Right lobe of liver (tissue), 6 donors: Measurements from ENCODE around the gene HERC3. TPM values are rescaled to one million over a fixed set of nuclear protein-coding genes. Genes with fewer than 3 reads are reported as not detected.
A peak's percentile ranks its signal among the peaks of the same experiment; 100 is the strongest.

Experiments used
- ATAC-seq, 4 donors: fragments of 200-7000 bp; cut with Tn5 transposase; one replicate each; pipeline ENCODE4 v1.9.1; 2020; ENCODE audit warnings: mild to moderate bottlenecking in 4 of 4, moderate library complexity in 4 of 4
- DNase-seq, 3 donors: peaks; one replicate each; pipeline ENCODE4 v3.0.0-alpha.2; 2020
- H3K27ac ChIP-seq, 3 donors: fragments of 200-600 bp; one replicate each; pipeline ENCODE4 v1.8.0; 2022
- H3K27me3 ChIP-seq, 2 donors: fragments of 200-600 bp; one replicate each; pipeline ENCODE4 v1.8.0; 2022
- H3K36me3 ChIP-seq, 4 donors: fragments of 200-600 bp; sonication (generic) in 1 of 4; one replicate each; pipeline versions ENCODE4 v1.5.1 to v1.8.0; 2017 to 2022; ENCODE audit warnings: control low read depth in 1 of 4
- H3K4me1 ChIP-seq, 4 donors: fragments of 200-600 bp; sonication (generic) in 1 of 4; one replicate each; pipeline versions ENCODE4 v1.5.1 to v1.8.0; 2017 to 2022; ENCODE audit warnings: control low read depth in 1 of 4
- H3K4me3 ChIP-seq, 3 donors: fragments of 200-600 bp; one replicate each; pipeline ENCODE4 v1.8.0; 2022
- H3K9me3 ChIP-seq, 4 donors: fragments of 200-600 bp; sonication (generic) in 1 of 4; one replicate each; pipeline versions ENCODE4 v1.5.1 to v1.8.0; 2017 to 2022; ENCODE audit warnings: control low read depth in 1 of 4
- POLR2A ChIP-seq: fragments of 450-650 bp; IDR thresholded peaks from one replicate; pipeline ENCODE4 v1.6.1; 2017; ENCODE audit warnings: antibody characterized with exemption, mild to moderate bottlenecking
- WGBS: methylation state at CpG from one replicate; pipeline ENCODE4 v1.1.6; 2018; ENCODE audit warnings: low coverage, low lambda C conversion rate; ENCODE audit not compliant: insufficient coverage; ENCODE audit errors: missing lambda C conversion rate; 5-methylcytosine and 5-hydroxymethylcytosine counted together
- intact Hi-C, 2 donors: fragments of 100-400 bp; cut with DNase I; formaldehyde crosslinking; loops; one replicate each; pipeline versions ENCODE4 v1.11.2 to v1.14.1; 2022
- total RNA-seq, 6 experiments: library from RNA; depleted of rRNA in 2 of 6; stranded (reverse); fragments of >200 nt in 2 of 6; fragmentation: NEBNext Ultra II Directional in 3 of 6; extraction: Animal tissue kit (Norgen Biotek cat#: 25700) in 3 of 6; gene quantifications; one replicate each; pipeline versions ENCODE4 v1.1.0 to v1.2.4, GENCODE V29; 2016 to 2023
- TF ChIP-seq, protein P1 (sequence below), 4 donors: fragments of 200-600 bp in 3 of 4; fragments of 450-650 bp in 1 of 4; IDR thresholded peaks; one replicate each; pipeline versions ENCODE4 v1.5.1 to v1.8.0; 2016 to 2022; ENCODE audit warnings: antibody characterized with exemption in 4 of 4, mild to moderate bottlenecking in 2 of 4
- donor health status: DM: no; HTN: yes; CAD: no.
- donor health status: DM: no; HTN: no; CAD: no.
- donor health status: DM: no; HTN: no; CAD: no.
- donor health status: DM: no; HTN: yes; CAD: no.
- donor health status: DM: no; HTN: yes; CAD: no.

The HERC3 gene
- total RNA-seq, 6 experiments from 2014 or later = 7.2 to 15.3 (median 10.9) TPM

DNA sequence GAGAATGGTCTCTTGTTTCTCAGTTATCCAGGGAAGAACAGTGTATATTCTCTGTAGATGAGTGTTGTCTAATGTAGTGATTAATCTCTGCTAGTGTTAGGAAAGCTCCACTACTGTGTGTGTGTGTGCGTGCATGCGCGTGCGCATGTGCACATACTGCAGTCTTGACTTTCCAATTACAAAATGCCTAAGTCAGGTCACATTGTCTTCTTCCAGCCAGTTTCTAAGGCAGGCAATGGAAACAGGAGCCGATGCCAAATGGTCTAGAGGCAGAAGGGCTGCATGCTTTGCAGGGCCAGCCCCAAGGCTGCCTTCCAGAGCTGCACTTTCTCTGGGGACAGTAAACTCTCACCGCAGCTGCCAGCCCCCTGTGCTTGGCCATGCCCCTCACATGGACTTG lies 135.9 kb downstream of the HERC3 start:
- Histone ChIP-seq H3K4me1 (peaks cover 0 to 8% (median 0%) of the 10 kb centered on the region in 4 donors), H3K27ac (no peak overlapping the region), H3K9me3 (no peaks in the 10 kb centered on the region), H3K36me3 (peaks cover 7 to 62% (median 28%) of the 10 kb centered on the region in 4 donors), H3K27me3 (no peaks in the 10 kb centered on the region), H3K4me3 (no peak overlapping the region)
- TF ChIP-seq POLR2A = no peak
- TF ChIP-seq, protein P1, sequence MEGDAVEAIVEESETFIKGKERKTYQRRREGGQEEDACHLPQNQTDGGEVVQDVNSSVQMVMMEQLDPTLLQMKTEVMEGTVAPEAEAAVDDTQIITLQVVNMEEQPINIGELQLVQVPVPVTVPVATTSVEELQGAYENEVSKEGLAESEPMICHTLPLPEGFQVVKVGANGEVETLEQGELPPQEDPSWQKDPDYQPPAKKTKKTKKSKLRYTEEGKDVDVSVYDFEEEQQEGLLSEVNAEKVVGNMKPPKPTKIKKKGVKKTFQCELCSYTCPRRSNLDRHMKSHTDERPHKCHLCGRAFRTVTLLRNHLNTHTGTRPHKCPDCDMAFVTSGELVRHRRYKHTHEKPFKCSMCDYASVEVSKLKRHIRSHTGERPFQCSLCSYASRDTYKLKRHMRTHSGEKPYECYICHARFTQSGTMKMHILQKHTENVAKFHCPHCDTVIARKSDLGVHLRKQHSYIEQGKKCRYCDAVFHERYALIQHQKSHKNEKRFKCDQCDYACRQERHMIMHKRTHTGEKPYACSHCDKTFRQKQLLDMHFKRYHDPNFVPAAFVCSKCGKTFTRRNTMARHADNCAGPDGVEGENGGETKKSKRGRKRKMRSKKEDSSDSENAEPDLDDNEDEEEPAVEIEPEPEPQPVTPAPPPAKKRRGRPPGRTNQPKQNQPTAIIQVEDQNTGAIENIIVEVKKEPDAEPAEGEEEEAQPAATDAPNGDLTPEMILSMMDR (IDR thresholded peaks at IDR 0.05) = no peak
- 73% methylated on average over 6 of the region's 6 CpGs for WGBS
- ATAC-seq = peak in 3 of 4 donors; percentile 13 to 30 (median 17)
- intact Hi-C loops = no loop called here
- DNase-seq = no peak

DNA sequence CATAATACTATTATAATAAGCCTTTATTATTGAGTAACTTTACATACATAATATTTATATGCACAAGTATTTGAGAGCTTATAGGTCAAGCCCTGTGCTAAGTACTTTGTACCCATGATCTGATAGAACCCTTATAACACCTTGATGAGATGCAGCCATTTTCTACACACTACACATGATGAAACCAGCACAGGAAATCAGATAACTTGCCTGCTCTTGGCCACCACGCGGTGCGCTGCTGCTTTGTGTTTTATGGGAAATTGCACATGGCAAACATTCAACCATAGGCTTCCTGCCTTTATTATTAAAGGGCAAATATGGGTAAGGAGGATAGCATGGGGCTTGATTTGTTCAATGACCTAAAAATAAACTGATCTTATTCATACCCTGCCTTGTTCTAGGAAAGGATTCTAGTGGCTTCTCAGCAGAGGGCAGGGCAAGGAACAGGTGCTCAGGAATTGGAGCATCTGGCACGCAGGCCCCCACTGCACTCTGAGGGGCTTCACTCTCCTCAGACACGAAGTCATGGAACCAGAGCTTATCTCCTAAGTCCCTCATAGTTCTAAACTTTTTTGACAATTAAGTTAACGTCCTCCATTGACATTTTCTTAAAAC lies 137.0 kb downstream of the HERC3 start:
- intact Hi-C loops = no loop called here
- no peak for DNase-seq
- Histone ChIP-seq H3K36me3 (peaks cover 7 to 62% (median 28%) of the 10 kb centered on the region in 4 donors), H3K27ac (no peak overlapping the region), H3K4me1 (peaks cover 0 to 19% (median 2%) of the 10 kb centered on the region in 4 donors), H3K9me3 (no peaks in the 10 kb centered on the region), H3K27me3 (no peaks in the 10 kb centered on the region), H3K4me3 (no peak overlapping the region)
- no peak for TF ChIP-seq POLR2A
- TF ChIP-seq, protein P1 (IDR thresholded peaks at IDR 0.05) = no peak
- ATAC-seq = no peak
- WGBS = 76% methylated on average over 6 of the region's 6 CpGs

DNA sequence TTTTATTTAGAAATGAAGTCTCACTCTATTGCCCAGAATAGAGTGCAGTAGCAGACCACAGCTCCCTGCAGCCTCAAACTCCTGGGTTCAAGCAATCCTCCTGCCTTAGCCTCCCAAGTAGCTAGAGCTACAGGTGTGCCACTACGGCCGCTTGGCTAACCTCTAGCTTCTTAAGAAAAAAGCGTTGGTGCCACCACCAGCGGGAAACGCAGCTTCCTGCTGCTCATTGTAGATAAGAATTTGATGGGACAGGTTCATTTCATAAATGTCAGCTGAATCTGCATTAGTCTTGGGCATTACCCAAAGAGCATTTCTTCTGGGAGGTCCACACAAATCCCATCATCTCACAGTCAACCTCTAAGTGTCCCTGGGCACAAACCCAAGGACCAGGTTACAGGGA lies 138.5 kb downstream of the HERC3 start:
- TF ChIP-seq, protein P1 (IDR thresholded peaks at IDR 0.05) = no peak
- TF ChIP-seq POLR2A = no peak
- Histone ChIP-seq H3K4me1 (peaks cover 0 to 30% (median 2%) of the 10 kb centered on the region in 4 donors), H3K27ac (no peak overlapping the region), H3K36me3 (peaks cover 7 to 60% (median 28%) of the 10 kb centered on the region in 4 donors), H3K4me3 (no peak overlapping the region), H3K27me3 (no peaks in the 10 kb centered on the region), H3K9me3 (no peaks in the 10 kb centered on the region)
- 100% methylated on average over 1 of the region's 5 CpGs for WGBS
- intact Hi-C loops = no loop called here
- DNase-seq (no peak), ATAC-seq (no peak)

DNA sequence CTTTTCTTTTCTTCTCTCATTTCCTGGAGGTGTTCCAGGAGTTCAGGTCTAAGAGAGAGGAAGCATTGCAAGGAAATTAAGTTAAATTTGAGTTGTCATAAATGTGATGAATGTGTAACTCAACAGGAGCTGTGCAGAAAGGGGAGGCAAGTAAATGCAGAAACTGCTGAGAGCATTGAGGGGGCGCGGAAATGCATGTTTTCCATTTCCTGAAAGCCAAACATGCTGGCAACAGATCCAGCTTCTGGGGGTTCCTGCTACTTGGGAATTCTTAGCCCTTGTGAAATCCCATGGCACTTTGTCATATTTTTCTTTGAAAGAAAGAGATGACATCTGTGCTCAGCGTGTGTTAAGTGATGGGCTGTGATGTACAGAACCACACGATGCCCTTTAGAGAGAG lies 139.1 kb downstream of the HERC3 start:
- H3K36me3 ChIP-seq = peaks cover 7 to 54% (median 28%) of the 10 kb centered on the region in 4 donors
- TF ChIP-seq, protein P1 (IDR thresholded peaks at IDR 0.05) = no peak
- no peak for TF ChIP-seq POLR2A
- no peaks in the 10 kb centered on the region for H3K27me3 ChIP-seq
- H3K4me3 ChIP-seq = no peak overlapping the region
- no peaks in the 10 kb centered on the region for H3K9me3 ChIP-seq
- intact Hi-C loops = no loop called here
- ATAC-seq = no peak
- DNase-seq = no peak
- H3K4me1 ChIP-seq = peaks cover 0 to 30% (median 2%) of the 10 kb centered on the region in 4 donors
- 90% methylated on average over 4 of the region's 4 CpGs for WGBS
- H3K27ac ChIP-seq = no peak overlapping the region
